ENCODE results near the gene LHFPL2.

Gene LHFPL2

GRCh38 chr5:78593465-78593864 is 55.1 kb downstream of the LHFPL2 start:
- no peak for DNase-seq

GRCh38 chr5:78592735-78593386 is 55.7 kb downstream of the LHFPL2 start:
- DNase-seq: no peak

GRCh38 chr5:78591972-78592700 is 56.4 kb downstream of the LHFPL2 start:
- DNase-seq: no peak

- no peak for DNase-seq
Measured at GRCh38 chr5:78591138-78591612, 57.4 kb downstream of the LHFPL2 start.

GRCh38 chr5:78589923-78590322 is 58.6 kb downstream of the LHFPL2 start:
- DNase-seq: no peak

GRCh38 chr5:78588507-78588906 is 60.1 kb downstream of the LHFPL2 start:
- DNase-seq: no peak

GRCh38 chr5:78587775-78588291 is 60.7 kb downstream of the LHFPL2 start:
- DNase-seq: no peak

- no peak for DNase-seq
Measured at GRCh38 chr5:78587081-78587774, 61.3 kb downstream of the LHFPL2 start.

- no peak for DNase-seq
Measured at GRCh38 chr5:78586251-78586650, 62.3 kb downstream of the LHFPL2 start.

GRCh38 chr5:78578015-78578414 is 70.6 kb downstream of the LHFPL2 start:
- no peak for DNase-seq

- no peak for DNase-seq
Measured at GRCh38 chr5:78577071-78577807, 71.3 kb downstream of the LHFPL2 start.

GRCh38 chr5:78576376-78576775 is 72.2 kb downstream of the LHFPL2 start:
- no peak for DNase-seq

GRCh38 chr5:78574731-78575161 is 73.8 kb downstream of the LHFPL2 start:
- no peak for DNase-seq

- no peak for DNase-seq
Measured at GRCh38 chr5:78574131-78574673, 74.4 kb downstream of the LHFPL2 start.

- no peak for DNase-seq
Measured at GRCh38 chr5:78573318-78573717, 75.3 kb downstream of the LHFPL2 start.

GRCh38 chr5:78570646-78571045 is 77.9 kb downstream of the LHFPL2 start:
- no peak for DNase-seq

- no peak for DNase-seq
Measured at GRCh38 chr5:78569441-78569840, 79.1 kb downstream of the LHFPL2 start.

GRCh38 chr5:78568676-78569075 is 79.9 kb downstream of the LHFPL2 start:
- no peak for DNase-seq

GRCh38 chr5:78568212-78568611 is 80.4 kb downstream of the LHFPL2 start:
- DNase-seq: no peak

GRCh38 chr5:78567617-78568016 is 81.0 kb downstream of the LHFPL2 start:
- no peak for DNase-seq

GRCh38 chr5:78566747-78567425 is 81.7 kb downstream of the LHFPL2 start:
- no peak for DNase-seq

GRCh38 chr5:78565395-78565794 is 83.2 kb downstream of the LHFPL2 start:
- no peak for DNase-seq

Measured in KG1 (cell line).